ENCODE measurements around the gene PGAP2. TPM values are rescaled to one million over a fixed set of nuclear protein-coding genes. Genes with fewer than 3 reads are reported as not detected.

PGAP2 gene
- total and polyA plus RNA-seq, 10 of the 15 experiments (the other 5 are each of a cell fraction or from before 2014, with no cell fraction given), result 12.3 to 37.4 (median 31.9) TPM

DNA sequence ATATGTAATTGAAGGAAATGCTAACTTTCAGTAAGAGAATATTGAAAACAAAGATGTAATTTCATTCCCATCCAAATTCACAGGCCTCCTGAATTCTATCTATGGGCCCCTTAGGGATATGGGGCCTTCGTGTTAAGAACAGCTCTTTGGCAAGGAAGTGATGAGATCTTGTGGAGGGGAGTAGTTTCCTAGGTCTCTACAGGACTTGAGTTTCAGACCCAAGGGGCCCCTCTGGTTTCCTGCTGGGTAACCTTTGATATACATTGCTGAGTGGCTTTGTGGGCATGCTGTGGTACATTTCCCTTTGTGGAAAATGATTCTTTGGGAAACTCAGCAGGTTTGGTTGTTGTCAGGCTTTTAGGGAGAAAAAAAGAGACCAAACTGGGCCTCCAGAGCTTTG, 53.3 kb downstream of the PGAP2 start:
- RAD21 ChIA-PET (ENCODE audit: unreplicated experiment), result interaction anchor here (0.8 to 16.5 kb wide), 9 partner anchors 13 to 204 kb away, joined by 3 to 605 read pairs (median 35); partner anchors contain the start of gene RHOG
- in situ Hi-C loops (cut with MboI) (loop anchor here (25.0 kb wide), 2 partner anchors 1476 to 1826 kb away; partner anchors contain the start of genes OR51B5, TRIM22 and TRIM5), intact Hi-C loops (cut with micrococcal nuclease; ENCODE audit: unreplicated experiment) (no loop called here)
- BruUV-seq (replicated peaks), result no TSS peak
- ATAC-seq, result 0 out of 3 replicates have a peak, but pooled peaks have one; percentile 4
- Histone ChIP-seq H3K79me2 (ENCODE audit: control insufficient read depth, insufficient read depth, low read length) (peaks cover 97% of the 10 kb centered on the region), H4K20me1 (ENCODE audit: control insufficient read depth, insufficient read depth) (no peaks in the 10 kb centered on the region), H3K27me3 (replicated peaks in 1 of 2; ENCODE audit: control insufficient read depth in 2 of 2, insufficient read depth in 2 of 2, low read length in 1 of 2) (no peaks in the 10 kb centered on the region), H3K4me2 (ENCODE audit: control insufficient read depth, insufficient read depth) (peak overlapping the region; percentile 72), H2AFZ (ENCODE audit: control insufficient read depth, low read depth, low read length) (no peak overlapping the region), H3K9ac (ENCODE audit: control insufficient read depth, insufficient read depth, low read length) (peak overlapping the region; percentile 23; the same call in 1 of the 2 replicates), H3K4me1 (ENCODE audit: control insufficient read depth, insufficient read depth, low read length) (peaks cover 54% of the 10 kb centered on the region), H3K4me3 (peak overlapping the region; percentile 94), H3K36me3 (ENCODE audit: control insufficient read depth in 2 of 2, insufficient read depth in 2 of 2, low read length in 1 of 2) (no peaks in the 10 kb centered on the region), H3K9me3 (replicated peaks; ENCODE audit: control insufficient read depth, insufficient read depth, low read length) (no peaks in the 10 kb centered on the region), H3K27ac (ENCODE audit: control insufficient read depth, insufficient read depth) (peak overlapping the region; percentile 62)
- SMC1A ChIA-PET (ENCODE audit: uncharacterized antibody, unreplicated experiment), result interaction anchor here (0.6 to 21.1 kb wide), 10 partner anchors 12 to 211 kb away, joined by 3 to 805 read pairs (median 13); no protein-coding TSS in a partner anchor
- CTCF ChIA-PET, result interaction anchor here (1.0 to 39.6 kb wide), 4 partner anchors 3 to 208 kb away, joined by 3 to 1047 read pairs (median 1013); partner anchors contain the start of genes RHOG and STIM1
- FAIRE-seq, result no peak
- DNase-seq (ENCODE audit: low read depth, low spot score), result no peak
- WGBS (ENCODE audit: insufficient coverage, insufficient replicate concordance, low lambda C conversion rate, missing lambda C conversion rate), result 5% methylated on average over 1 of the region's 1 CpG
- POLR2A ChIA-PET, result interaction anchor here (2.2 to 10.0 kb wide), 2 partner anchors 13 to 29 kb away, joined by 4 to 405 read pairs; no protein-coding TSS in a partner anchor
- TF ChIP-seq, protein P1, sequence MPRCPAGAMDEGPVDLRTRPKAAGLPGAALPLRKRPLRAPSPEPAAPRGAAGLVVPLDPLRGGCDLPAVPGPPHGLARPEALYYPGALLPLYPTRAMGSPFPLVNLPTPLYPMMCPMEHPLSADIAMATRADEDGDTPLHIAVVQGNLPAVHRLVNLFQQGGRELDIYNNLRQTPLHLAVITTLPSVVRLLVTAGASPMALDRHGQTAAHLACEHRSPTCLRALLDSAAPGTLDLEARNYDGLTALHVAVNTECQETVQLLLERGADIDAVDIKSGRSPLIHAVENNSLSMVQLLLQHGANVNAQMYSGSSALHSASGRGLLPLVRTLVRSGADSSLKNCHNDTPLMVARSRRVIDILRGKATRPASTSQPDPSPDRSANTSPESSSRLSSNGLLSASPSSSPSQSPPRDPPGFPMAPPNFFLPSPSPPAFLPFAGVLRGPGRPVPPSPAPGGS (IDR thresholded peaks at IDR 0.05; ENCODE audit: borderline replicate concordance, insufficient read depth, low read depth, low read length, poor library complexity, severe bottlenecking), result no peak
- TF ChIP-seq, protein P2, sequence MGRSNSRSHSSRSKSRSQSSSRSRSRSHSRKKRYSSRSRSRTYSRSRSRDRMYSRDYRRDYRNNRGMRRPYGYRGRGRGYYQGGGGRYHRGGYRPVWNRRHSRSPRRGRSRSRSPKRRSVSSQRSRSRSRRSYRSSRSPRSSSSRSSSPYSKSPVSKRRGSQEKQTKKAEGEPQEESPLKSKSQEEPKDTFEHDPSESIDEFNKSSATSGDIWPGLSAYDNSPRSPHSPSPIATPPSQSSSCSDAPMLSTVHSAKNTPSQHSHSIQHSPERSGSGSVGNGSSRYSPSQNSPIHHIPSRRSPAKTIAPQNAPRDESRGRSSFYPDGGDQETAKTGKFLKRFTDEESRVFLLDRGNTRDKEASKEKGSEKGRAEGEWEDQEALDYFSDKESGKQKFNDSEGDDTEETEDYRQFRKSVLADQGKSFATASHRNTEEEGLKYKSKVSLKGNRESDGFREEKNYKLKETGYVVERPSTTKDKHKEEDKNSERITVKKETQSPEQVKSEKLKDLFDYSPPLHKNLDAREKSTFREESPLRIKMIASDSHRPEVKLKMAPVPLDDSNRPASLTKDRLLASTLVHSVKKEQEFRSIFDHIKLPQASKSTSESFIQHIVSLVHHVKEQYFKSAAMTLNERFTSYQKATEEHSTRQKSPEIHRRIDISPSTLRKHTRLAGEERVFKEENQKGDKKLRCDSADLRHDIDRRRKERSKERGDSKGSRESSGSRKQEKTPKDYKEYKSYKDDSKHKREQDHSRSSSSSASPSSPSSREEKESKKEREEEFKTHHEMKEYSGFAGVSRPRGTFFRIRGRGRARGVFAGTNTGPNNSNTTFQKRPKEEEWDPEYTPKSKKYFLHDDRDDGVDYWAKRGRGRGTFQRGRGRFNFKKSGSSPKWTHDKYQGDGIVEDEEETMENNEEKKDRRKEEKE (IDR thresholded peaks at IDR 0.05), result no peak
- no peak for TF ChIP-seq MEF2A (IDR thresholded peaks at IDR 0.05; ENCODE audit: insufficient read depth, low read depth, low read length)
- peak; percentile 76 for TF ChIP-seq RUNX3 (IDR thresholded peaks at IDR 0.05; ENCODE audit: low read length)
- TF ChIP-seq, protein P3, sequence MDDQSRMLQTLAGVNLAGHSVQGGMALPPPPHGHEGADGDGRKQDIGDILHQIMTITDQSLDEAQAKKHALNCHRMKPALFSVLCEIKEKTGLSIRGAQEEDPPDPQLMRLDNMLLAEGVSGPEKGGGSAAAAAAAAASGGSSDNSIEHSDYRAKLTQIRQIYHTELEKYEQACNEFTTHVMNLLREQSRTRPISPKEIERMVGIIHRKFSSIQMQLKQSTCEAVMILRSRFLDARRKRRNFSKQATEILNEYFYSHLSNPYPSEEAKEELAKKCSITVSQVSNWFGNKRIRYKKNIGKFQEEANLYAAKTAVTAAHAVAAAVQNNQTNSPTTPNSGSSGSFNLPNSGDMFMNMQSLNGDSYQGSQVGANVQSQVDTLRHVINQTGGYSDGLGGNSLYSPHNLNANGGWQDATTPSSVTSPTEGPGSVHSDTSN (IDR thresholded peaks at IDR 0.05; ENCODE audit: insufficient replicate concordance, low read depth, low read length), result no peak
- peak; percentile 34 for TF ChIP-seq MEF2B (IDR thresholded peaks at IDR 0.05; ENCODE audit: partially characterized antibody, poor library complexity, severe bottlenecking)
- peak; percentile 54; the same call in 1 of the 2 replicates for TF ChIP-seq IKZF1 (conservative IDR thresholded peaks at IDR 0.05)
- TF ChIP-seq EED (IDR thresholded peaks at IDR 0.05; ENCODE audit: low read depth), result peak; percentile 71
- no peak for TF ChIP-seq EGR1 (IDR thresholded peaks at IDR 0.05; ENCODE audit: borderline replicate concordance in 1 of 2, low read depth in 2 of 2, low read length in 2 of 2)
- no peak for TF ChIP-seq SIX5 (IDR thresholded peaks at IDR 0.05; ENCODE audit: low read depth, low read length, severe bottlenecking)
- TF ChIP-seq NFIC (IDR thresholded peaks at IDR 0.05; ENCODE audit: low read depth, low read length), result 0 out of 2 replicates have a peak, but pooled peaks have one; percentile 42
- TF ChIP-seq PAX8 (IDR thresholded peaks at IDR 0.05), result no peak
- no peak for TF ChIP-seq CHD2 (IDR thresholded peaks at IDR 0.05; ENCODE audit: borderline replicate concordance, low read depth, low read length)
- TF ChIP-seq SPI1 (IDR thresholded peaks at IDR 0.05; ENCODE audit: borderline replicate concordance, insufficient read depth, low read depth, low read length), result peak; percentile 11; the same call in 1 of the 2 replicates
- peak; percentile 34; the same call in 1 of the 2 replicates for TF ChIP-seq TCF7 (IDR thresholded peaks at IDR 0.05; ENCODE audit: borderline replicate concordance)
- TF ChIP-seq DPF2 (IDR thresholded peaks at IDR 0.05), result 0 out of 2 replicates have a peak, but pooled peaks have one; percentile 21

Measured in GM12878 (cell line).